Amniotic epithelial cell (primary cell): ENCODE data around the gene CFAP119.

Experiments used
- DNase-seq: peaks from one replicate; pipeline ENCODE4 v3.0.0-alpha.2; 2010; ENCODE audit warnings: low read depth

Gene CFAP119

DNA sequence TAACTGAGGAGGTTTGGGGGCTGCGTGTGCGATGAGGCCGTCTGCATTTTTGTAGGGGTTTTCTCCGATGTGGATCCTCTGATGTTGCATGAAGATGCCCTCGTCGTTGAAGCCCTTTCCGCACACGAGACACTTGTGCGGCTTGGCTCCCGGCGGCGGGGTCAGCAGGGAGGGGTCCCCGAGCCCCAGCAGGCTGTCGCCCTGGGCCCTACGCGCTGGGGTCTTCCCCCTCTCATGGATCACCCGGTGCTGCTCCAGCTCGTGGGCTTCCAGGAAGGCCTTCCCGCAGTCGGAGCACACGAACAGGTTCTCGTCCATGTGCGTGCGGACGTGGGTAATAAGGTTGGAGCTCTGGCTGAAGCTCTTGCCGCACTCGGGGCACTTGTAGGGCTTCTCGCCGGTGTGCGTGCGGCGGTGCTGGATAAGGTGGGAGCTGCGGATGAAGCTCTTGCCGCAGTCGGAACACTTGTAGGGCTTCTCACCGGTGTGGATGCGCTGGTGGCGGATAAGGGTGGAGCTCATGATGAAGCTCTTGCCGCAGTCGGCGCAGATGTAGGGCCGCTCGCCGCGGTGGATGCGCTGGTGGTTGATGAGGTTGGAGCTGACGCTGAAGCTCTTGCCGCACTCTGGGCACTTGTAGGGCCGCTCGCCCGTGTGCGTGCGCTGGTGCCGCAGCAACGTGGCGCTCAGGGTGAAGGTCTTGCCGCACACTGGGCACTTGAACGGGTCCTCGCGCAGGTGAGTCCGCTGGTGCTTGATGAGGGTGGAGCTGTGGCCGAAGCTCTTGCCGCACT, 20.8 kb upstream of the CFAP119 start:
- DNase-seq = no peak

DNA sequence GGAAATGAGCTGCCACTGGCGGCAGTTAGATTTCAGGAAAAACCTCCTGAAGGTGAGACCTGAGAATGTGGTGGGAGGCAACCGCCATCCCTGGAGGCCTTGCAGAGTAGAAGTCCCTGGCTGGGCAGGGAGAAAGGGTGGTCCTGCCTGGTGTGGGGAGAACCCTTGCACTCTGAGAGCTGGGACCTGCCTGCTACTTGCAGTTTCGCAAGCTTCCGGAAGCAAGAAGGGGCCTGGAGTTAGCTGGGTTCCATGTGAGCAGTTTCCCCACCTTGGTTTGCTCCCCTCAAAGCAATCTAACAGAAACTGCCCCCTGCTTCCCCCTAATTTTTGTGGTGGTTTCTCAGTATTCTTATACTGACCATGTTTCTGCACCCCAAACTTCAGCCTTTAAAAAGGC, 18.7 kb upstream of the CFAP119 start:
- DNase-seq = no peak

DNA sequence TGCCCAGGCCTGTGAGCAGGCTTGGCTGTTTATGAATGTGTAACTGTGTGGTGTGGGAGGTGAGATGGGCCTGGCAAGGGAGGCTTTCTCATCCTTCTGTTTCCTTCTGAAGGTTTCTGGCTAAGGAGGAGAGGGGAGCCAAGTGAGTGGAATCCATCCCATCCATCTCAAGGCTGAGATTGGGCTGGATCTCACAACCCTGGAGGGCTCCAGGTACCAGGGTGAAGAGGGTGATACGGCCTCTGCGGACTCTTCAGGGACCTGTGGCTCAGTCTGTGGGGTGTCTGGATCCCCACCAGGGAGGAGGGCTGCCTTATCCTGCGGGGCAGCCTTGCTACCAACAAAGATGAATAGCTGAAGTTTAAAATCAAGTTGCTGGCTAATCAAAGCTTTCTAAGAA, 18.2 kb upstream of the CFAP119 start:
- no peak for DNase-seq

DNA sequence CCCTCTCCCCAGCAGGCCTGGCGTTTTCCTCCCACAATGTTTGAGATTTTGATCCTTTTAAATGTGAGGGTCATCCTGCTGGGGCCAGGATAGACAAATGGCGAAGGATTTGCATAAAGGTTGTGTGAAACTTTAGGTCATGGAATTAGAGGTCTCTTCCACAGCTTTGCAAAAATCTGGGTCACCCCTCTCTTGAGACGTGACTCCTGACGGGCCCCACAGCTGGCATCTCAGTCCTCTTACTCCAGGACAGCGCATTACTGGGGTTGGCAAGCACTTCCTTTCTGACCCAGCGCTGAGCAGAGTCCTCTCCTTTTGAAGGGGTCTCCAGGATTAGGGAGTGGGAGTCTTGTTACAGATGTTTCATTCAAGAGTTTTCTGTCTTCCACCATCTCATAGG, 17.7 kb upstream of the CFAP119 start:
- DNase-seq = no peak

DNA sequence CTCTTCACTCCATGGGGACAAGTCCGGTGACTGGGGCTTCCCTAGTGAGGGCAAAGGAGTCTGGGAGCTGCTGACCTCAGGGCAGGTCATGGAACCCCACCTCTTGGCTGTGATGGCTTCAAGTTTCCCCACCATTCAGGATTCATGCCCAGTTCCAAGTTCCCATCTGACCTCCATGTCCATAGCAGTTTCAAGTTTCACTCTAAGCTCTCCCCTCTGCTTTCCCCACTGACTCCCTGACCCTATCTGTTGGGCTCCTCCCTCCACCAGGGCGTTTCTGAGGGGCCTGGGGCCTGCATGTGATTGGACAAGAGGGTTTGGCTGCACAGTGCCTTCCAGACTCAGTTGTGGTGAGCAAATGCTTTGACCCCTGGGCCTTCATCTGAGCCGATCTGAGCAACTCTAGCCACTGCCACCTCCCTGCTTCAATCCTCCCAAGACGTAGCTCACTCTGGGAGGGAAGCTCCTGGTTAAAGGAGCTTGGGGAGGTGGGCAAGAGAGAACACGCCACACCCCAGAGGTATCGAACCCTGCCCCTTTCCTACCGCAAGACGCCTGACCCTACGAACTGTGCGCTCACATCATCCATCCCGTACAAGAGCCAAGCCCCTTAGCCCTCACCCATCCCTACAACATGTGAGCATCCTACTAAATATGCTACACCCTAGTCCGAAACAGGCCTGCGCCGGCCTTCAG, 16.8 kb upstream of the CFAP119 start:
- DNase-seq = peak; percentile 68

DNA sequence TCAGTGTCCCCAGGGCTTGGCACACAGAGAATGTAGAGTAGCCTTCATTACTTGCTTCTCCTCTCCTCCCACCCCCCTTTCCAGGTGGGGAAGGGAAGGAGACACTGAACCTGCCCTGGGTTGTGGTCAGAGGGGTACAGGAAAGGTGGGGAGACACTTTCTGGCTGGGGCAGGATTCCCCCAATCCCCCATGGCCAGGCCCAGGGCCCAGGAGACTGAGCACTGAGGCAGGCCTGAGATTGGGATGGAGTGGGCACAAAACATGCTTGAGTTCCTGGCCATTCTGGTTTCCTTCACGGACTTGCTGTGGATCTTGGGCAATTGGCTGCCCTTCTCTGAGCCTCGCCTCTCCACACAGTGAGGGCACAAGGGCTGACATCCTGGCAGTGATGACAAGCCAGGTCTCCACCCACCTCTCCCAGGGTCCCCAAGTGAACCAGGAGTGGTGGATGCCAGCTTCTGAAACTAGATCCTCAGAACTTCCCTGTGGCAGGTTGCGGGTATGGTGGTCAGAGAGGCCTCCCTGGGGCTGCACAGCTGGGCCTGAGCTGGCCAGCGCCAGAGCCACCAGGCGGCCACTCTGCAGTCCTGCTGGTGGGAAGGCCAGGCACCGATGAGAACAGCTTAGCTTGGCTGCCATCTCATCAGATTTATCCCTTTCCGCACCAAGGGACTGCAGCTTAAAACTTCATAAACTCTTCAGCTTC, 15.9 kb upstream of the CFAP119 start:
- DNase-seq = no peak

DNA sequence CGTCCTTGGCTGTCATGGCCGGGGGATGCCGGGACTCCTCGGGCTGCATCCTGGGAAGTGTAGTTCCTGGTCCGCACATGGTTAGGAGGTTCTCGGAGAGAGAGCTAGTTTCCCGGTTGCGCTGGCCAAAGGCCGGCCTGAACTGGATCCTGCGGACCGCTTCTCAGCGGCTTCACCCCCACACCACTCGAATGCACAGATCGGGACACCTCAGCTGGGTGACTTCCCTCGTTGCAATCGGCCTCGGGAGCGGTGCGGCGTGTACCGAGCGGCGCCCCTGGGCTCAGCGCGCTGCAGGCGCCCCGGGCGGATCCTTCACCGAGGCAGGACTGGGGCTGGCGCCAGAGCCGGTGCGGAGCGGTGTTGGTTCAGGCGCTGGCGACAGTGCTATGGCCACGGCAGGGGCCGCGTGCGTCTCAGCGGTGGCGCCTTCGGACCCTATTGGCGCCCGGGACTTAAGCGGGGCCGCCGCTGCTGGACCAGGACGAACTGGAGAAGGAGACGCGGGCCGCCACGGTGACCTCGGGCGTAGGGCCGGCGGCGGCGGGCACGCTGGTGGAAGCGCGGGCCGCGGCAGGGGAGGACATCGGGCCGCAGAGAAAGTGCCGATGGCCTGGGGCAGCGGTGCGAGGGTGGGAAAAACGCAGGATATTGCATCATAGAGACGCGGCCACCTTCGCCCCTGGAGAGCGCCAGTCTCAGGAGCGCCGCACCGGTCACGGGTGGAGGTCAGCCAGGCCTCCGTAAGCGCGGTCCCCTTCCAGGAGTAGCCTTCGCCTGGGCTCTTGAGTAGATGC, 13.7 kb upstream of the CFAP119 start:
- DNase-seq = peak; percentile 78

DNA sequence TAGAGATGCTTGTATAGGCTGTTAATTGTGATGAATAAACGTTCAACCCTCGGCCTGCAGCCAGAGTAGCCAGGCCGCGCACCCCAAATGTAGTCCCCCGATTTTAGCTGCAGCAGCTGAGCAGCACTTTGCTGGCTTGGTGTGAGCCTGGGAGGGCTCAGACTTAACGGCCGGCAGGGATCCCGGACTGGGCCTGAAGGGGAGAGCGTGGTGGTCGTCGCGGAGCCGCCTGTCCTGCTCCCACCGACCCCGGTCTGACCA, 13.2 kb upstream of the CFAP119 start:
- DNase-seq = no peak

DNA sequence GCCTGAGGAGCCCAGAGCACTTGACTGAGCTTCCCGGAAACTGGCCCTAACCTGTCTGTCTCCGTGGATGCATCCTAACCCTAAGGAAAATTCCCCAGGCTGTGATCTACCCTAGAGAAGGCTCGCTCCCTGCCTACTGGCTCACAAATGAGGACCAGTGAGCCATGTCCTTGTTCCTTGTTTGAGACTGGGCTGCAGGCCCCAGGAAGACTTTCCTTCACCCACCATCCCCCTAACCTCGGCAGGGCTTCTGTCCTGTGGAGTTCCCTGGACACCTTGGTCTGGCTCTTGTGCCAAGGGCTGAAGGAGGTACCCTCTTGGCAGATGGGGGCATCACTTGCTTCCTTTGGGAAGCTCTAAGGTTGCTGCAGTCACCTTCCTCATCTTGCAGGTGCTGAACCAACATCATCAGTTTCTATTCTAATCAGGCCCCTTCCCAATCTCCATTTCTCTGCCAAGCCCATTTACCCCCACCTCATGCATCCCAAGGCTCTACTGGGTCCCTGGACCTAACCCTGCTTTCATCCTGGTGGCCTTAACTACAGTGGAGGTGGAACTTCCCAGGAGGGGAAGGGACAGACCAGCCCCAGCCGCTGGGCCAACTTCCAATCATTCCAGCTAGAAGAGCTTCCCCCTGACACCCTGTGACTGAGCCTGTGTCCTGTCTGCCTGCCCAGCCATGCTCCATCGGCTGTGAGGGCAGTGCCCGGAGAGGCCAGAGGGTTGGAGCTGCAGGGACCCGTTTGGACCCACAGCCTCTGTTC, 12.7 kb upstream of the CFAP119 start:
- DNase-seq = no peak

DNA sequence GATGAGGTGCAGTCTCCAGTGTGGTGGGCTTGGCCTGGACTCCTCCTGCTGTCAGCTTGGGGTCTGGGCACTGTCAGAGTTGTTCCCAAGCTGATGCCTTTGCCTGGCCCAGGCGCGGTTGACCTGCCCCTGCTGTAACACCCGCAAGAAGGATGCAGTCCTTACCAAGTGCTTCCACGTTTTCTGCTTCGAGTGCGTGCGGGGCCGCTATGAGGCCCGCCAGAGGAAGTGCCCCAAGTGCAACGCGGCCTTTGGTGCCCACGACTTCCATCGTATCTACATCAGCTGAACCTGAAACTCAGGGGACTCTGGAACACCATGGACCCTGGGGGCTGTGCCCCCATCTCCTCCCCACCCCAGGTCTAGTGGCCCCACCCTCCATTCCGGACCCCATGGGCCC, 12.0 kb upstream of the CFAP119 start:
- no peak for DNase-seq

DNA sequence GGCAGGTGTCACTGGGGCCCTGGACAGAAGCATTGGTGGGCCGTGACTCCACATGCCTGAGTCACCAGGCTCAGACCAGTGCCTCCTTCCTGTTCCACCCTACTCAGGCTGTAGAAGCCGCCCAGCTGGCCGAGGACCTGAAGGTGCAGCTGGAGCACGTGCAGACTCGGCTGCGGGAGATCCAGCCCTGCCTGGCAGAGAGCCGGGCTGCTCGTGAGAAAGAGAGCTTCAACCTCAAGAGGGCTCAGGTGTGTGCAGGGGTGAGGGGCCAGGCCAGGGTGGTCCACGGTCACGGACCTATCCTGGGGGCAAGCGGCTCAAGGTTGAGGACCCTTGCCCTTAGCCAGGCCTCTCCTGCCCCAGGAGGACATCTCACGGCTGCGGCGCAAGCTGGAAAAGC, 9.9 kb upstream of the CFAP119 start:
- DNase-seq = no peak

DNA sequence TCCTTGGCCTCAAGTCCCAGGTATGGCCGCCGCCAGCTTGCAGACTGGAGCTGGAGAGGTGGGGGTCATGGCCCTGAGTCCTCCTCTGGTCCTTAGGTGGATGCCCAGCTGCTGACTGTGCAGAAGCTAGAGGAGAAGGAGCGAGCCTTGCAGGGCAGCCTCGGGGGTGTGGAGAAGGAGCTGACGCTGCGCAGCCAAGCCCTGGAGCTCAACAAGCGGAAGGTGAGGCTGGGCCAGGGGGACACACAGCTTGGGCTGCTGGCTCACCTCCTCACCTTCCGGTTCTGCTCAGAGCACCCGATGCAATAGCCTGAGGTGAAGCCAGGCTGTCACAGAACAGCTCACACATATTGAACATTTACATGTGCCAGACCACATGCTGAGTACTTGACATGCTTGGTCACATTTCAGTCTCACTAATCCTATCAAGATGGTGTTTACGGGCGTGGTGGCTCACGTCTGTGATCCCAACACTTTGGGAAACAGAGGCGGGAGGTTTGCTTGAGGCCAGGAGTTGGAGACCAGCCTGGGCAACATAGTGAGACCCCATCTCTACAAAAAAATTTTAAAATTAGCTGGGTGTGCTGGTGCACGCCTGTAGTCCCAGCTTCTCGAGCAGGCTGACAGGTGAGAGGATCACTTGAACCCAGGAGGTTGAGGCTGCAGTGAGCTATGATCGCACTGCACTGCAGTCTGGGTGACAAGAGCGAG, 7.7 kb upstream of the CFAP119 start:
- no peak for DNase-seq

DNA sequence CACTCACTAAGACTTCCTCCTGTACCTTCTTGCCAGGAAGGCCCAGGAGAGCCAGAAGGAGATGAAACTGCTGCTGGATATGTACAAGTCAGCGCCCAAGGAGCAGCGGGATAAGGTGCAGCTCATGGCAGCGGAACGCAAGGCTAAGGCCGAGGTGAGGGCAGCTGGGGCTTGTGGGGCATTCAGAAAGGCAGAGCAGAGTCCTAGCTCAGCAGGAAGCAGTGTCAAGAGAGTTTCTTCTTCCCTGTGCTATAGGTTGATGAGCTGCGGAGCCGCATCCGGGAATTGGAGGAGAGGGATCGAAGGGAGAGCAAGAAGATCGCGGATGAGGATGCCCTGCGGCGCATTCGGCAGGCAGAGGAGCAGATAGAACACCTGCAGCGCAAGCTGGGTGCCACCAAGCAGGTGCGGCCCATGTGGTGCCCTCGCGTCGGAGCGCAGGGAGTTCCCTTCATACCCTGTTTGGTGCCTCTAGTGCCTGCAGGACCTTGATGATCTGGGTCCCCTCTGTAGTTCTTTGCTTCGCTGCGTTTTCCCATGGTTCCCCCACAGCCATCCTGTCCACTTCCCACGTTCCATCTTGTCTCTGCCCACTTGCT, 6.8 kb upstream of the CFAP119 start:
- no peak for DNase-seq

DNA sequence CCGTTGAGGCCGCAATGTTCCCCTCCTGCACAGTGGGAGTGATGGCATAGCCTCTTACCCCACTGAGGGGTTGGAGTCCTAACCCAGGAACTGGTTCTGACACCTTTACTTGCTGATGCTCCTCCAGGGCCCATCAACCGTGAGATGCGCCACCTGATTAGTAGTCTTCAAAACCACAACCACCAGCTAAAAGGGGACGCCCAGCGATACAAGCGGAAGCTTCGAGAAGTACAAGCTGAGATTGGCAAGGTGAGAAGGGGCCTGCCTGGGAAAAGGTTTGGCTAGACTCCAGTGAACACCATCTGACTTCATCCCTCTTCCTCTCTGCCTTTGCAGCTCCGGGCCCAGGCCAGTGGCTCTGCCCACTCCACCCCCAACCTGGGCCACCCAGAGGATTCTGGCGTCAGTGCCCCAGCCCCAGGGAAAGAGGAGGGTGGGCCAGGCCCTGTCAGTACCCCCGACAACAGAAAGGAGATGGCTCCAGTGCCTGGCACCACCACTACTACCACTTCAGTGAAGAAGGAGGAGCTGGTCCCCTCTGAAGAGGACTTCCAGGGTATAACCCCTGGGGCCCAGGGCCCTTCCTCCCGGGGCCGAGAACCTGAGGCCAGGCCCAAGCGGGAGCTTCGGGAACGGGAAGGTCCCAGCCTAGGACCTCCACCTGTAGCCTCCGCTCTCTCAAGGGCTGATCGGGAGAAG, 6.1 kb upstream of the CFAP119 start:
- DNase-seq = no peak

DNA sequence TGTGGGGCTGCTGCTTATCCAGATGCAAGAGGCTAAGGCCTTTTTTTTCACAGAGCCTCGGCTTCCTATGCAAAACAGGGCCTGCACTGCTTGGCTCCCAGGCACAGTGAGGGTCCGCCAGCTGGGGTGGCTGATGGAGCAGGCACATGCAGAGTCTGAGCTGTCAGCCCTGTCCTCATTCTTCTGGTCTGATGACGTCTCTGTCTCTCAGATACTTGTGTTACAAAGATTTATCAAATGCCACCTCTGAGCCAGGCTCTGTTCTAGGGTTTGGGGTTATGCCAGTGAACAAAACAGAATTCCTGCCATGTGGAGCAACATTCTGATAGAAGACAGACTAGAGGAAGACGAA, 5.0 kb upstream of the CFAP119 start:
- DNase-seq = peak; percentile 32

DNA sequence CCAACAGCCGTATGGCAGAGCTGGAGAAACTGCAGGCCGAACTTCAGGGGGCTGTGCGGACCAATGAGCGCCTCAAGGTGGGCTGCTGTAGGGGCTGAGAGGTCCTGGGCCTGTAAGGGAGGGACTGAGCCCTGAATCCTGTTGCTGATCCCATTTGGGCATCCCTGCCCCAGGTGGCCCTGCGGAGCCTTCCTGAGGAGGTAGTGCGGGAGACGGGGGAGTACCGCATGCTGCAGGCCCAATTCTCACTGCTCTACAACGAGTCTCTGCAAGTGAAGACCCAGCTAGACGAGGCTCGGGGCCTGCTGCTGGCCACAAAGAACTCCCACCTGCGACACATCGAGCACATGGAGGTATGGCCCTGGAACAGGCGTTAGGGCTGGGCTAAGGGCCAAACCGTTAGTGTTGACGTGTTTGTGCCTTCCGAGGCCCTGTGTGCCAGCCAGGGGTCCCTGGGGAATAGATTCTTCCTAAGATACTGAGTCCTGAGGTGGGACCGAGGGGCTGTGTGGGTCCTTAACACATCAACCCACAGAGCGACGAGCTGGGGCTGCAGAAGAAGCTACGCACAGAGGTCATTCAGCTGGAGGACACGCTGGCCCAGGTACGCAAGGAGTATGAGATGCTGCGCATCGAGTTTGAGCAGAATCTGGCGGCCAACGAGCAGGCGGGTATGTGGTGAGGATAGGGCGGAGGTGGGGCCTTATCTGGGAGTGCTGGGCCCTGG, 4.5 kb upstream of the CFAP119 start:
- no peak for DNase-seq

DNA sequence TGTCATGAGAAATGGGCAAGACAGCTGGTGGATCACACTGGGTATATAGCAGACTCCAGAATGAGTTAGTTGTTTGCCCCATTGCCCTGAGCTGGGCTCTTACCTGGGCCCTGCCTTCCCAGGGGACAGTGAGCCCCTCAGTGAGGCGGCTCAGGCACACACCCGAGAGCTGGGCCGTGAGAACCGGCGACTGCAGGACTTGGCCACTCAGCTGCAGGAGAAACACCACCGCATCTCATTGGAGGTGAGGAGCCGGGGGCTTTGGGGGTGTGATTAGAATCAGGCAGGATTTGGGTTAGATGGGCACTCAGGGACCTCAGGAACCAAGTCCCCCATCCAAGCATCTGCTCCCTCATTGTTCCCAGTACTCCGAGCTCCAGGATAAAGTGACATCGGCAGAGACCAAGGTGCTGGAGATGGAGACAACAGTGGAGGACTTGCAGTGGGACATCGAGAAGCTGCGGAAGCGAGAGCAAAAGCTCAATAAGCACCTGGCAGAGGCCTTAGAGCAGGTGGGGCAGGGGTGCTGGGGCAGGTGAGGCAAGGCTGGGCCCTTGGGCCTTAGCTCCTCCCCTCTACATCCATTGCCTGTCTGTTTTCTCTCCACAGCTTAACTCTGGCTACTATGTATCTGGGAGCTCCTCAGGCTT, 3.1 kb upstream of the CFAP119 start:
- DNase-seq = no peak

DNA sequence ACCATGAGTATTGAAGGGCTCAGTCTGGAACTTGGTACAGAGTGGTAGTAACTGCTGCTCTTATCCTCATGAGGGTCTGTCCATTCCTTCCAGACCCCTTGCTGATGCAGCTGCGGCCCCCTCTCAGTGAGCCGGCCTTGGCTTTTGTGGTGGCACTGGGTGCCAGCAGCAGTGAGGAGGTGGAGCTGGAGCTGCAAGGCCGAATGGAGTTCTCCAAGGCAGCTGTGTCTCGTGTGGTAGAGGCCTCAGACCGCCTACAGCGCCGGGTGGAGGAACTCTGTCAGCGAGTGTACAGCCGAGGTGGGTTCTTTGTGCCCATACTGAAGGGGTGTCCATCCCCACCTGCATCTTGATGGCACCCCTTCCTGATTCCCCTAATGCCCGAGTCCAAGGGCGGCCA, 2.2 kb upstream of the CFAP119 start:
- no peak for DNase-seq
